Panc1 (cell line): ENCODE data around the gene E2F3.

Source experiments
- POLR2AphosphoS5 ChIP-seq: IDR thresholded peaks from 2 replicates; pipeline ENCODE4 v1.6.1; 2012; ENCODE audit warnings: mild to moderate bottlenecking, low read depth, low read length, moderate library complexity
- TCF7L2 ChIP-seq: IDR thresholded peaks from 2 replicates; pipeline ENCODE4 v1.6.1; 2011; ENCODE audit warnings: mild to moderate bottlenecking, low read depth, low read length, inconsistent platforms
- TF ChIP-seq, protein P1 (sequence below): fragments of 450-650 bp; IDR thresholded peaks from 2 replicates; pipeline ENCODE4 v1.5.1; 2017; ENCODE audit warnings: mild to moderate bottlenecking
- TF ChIP-seq, protein P2 (sequence below), 2 experiments: IDR thresholded peaks; 2 replicates each; pipeline ENCODE4 v1.6.1; 2011 to 2012; ENCODE audit warnings: low read depth in 2 of 2, control low read depth in 1 of 2, low read length in 1 of 2, mild to moderate bottlenecking in 1 of 2, moderate library complexity in 1 of 2; ENCODE audit not compliant: insufficient read depth in 1 of 2

DNA sequence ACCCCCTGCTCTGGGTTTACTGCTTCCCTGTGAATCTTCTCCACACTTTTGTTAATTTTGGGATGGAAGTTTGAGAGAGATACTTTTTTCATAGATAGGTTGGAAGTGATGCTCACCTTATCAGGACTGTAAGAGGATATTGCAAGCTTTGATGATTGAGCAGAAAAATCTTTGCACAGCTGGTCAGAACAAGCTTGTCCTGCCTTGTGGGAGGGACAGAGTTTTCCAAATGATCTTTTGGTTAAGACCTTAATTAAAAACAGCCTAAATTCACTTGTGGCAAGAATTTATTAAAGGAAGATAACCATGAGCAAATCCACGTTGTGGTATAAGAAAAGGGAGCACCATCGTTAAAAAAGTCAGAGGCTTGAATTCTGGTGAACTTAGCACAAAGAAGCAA is 32.2 kb downstream of the E2F3 start:
- TF ChIP-seq, protein P1, sequence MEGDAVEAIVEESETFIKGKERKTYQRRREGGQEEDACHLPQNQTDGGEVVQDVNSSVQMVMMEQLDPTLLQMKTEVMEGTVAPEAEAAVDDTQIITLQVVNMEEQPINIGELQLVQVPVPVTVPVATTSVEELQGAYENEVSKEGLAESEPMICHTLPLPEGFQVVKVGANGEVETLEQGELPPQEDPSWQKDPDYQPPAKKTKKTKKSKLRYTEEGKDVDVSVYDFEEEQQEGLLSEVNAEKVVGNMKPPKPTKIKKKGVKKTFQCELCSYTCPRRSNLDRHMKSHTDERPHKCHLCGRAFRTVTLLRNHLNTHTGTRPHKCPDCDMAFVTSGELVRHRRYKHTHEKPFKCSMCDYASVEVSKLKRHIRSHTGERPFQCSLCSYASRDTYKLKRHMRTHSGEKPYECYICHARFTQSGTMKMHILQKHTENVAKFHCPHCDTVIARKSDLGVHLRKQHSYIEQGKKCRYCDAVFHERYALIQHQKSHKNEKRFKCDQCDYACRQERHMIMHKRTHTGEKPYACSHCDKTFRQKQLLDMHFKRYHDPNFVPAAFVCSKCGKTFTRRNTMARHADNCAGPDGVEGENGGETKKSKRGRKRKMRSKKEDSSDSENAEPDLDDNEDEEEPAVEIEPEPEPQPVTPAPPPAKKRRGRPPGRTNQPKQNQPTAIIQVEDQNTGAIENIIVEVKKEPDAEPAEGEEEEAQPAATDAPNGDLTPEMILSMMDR, result no peak
- TF ChIP-seq, protein P2, sequence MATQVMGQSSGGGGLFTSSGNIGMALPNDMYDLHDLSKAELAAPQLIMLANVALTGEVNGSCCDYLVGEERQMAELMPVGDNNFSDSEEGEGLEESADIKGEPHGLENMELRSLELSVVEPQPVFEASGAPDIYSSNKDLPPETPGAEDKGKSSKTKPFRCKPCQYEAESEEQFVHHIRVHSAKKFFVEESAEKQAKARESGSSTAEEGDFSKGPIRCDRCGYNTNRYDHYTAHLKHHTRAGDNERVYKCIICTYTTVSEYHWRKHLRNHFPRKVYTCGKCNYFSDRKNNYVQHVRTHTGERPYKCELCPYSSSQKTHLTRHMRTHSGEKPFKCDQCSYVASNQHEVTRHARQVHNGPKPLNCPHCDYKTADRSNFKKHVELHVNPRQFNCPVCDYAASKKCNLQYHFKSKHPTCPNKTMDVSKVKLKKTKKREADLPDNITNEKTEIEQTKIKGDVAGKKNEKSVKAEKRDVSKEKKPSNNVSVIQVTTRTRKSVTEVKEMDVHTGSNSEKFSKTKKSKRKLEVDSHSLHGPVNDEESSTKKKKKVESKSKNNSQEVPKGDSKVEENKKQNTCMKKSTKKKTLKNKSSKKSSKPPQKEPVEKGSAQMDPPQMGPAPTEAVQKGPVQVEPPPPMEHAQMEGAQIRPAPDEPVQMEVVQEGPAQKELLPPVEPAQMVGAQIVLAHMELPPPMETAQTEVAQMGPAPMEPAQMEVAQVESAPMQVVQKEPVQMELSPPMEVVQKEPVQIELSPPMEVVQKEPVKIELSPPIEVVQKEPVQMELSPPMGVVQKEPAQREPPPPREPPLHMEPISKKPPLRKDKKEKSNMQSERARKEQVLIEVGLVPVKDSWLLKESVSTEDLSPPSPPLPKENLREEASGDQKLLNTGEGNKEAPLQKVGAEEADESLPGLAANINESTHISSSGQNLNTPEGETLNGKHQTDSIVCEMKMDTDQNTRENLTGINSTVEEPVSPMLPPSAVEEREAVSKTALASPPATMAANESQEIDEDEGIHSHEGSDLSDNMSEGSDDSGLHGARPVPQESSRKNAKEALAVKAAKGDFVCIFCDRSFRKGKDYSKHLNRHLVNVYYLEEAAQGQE (IDR thresholded peaks at IDR 0.05; ENCODE audit: insufficient read depth in 1 of 2, low read depth in 2 of 2, low read length in 1 of 2), result no peak
- TF ChIP-seq POLR2AphosphoS5 (no peak), TCF7L2 (no peak)
